Neural crest cell (in vitro differentiated cells): ENCODE measurements around the gene RPL36. TPM values are rescaled to one million over a fixed set of nuclear protein-coding genes. Genes with fewer than 3 reads are reported as not detected.

Experiments
- DNase-seq: peaks from one replicate; pipeline ENCODE4 v3.0.0; 2021; ENCODE audit warnings: low read depth, mixed read lengths, low spot score
- H3K27ac Mint-ChIP-seq: one replicate; pipeline ENCODE4 v1.8.0; 2021; ENCODE audit warnings: mild to moderate bottlenecking, mixed read lengths; ENCODE audit not compliant: unreplicated experiment
- H3K27me3 Mint-ChIP-seq: 2 replicates; pipeline ENCODE4 v1.8.0; 2021; ENCODE audit warnings: low read depth, mild to moderate bottlenecking, mixed read lengths
- H3K36me3 Mint-ChIP-seq: 2 replicates; pipeline ENCODE4 v1.8.0; 2021; ENCODE audit warnings: low read depth, mild to moderate bottlenecking, mixed read lengths
- H3K4me1 Mint-ChIP-seq: 2 replicates; pipeline ENCODE4 v1.8.0; 2021; ENCODE audit warnings: mixed read lengths
- H3K4me3 Mint-ChIP-seq: one replicate; pipeline ENCODE4 v1.8.0; 2021; ENCODE audit warnings: mild to moderate bottlenecking, mixed read lengths
- H3K9me3 Mint-ChIP-seq: 2 replicates; pipeline ENCODE4 v1.8.0; 2021; ENCODE audit warnings: mixed read lengths
- total RNA-seq: library from RNA; stranded (reverse); gene quantifications from 2 replicates; pipeline ENCODE4 v1.2.1, GENCODE V29; 2021
- TF ChIP-seq, protein P1 (sequence below): fragments of 200-600 bp; sonication (generic); conservative IDR thresholded peaks from 2 replicates; pipeline ENCODE4 v1.5.0; 2021; ENCODE audit warnings: antibody characterized with exemption, mild to moderate bottlenecking

Gene RPL36
- total RNA-seq, 1 donor from 2014 or later, result 1,029 TPM

DNA sequence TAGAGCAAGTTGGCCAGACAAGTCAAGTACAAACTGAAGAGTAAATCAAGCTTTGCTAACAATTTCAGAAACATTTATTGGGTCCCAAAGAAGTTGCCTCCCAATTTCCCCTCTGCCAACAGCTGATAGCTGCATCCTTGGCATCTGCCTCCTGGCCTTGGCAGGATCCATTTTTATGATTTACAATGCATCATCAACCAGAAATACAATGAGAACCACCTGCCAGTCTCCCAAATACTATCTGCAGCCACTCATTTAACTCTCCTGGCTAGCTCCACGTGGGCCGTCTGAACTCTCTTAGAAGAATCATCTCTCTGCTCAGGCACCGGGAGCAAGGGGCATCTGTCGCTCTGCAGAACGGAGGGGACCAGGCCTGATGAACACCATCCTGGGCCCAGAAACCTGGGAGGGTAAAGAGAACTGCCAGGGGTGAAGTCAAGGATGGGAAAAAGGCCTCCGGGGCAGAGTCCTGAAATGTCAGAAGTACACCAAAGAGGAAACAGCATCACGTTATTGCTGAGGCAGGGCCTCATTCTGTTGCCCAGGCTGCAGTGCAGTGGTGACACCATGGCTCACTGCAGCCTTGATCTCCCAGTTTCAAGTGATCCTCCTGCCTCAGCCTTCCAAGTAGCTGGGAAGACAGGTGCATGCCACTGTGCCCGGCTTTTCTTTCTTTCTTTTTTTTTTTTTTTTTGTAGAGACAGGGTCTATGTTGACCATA is 27.3 kb downstream of the RPL36 start:
- TF ChIP-seq, protein P1, sequence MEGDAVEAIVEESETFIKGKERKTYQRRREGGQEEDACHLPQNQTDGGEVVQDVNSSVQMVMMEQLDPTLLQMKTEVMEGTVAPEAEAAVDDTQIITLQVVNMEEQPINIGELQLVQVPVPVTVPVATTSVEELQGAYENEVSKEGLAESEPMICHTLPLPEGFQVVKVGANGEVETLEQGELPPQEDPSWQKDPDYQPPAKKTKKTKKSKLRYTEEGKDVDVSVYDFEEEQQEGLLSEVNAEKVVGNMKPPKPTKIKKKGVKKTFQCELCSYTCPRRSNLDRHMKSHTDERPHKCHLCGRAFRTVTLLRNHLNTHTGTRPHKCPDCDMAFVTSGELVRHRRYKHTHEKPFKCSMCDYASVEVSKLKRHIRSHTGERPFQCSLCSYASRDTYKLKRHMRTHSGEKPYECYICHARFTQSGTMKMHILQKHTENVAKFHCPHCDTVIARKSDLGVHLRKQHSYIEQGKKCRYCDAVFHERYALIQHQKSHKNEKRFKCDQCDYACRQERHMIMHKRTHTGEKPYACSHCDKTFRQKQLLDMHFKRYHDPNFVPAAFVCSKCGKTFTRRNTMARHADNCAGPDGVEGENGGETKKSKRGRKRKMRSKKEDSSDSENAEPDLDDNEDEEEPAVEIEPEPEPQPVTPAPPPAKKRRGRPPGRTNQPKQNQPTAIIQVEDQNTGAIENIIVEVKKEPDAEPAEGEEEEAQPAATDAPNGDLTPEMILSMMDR, result no peak
- Mint-ChIP-seq H3K27ac (no peak overlapping the region), H3K4me1 (peaks cover 13% of the 10 kb centered on the region), H3K36me3 (no peaks in the 10 kb centered on the region), H3K9me3 (no peaks in the 10 kb centered on the region), H3K4me3 (peak overlapping the region; percentile 84), H3K27me3 (no peaks in the 10 kb centered on the region)
- DNase-seq, result no peak

DNA sequence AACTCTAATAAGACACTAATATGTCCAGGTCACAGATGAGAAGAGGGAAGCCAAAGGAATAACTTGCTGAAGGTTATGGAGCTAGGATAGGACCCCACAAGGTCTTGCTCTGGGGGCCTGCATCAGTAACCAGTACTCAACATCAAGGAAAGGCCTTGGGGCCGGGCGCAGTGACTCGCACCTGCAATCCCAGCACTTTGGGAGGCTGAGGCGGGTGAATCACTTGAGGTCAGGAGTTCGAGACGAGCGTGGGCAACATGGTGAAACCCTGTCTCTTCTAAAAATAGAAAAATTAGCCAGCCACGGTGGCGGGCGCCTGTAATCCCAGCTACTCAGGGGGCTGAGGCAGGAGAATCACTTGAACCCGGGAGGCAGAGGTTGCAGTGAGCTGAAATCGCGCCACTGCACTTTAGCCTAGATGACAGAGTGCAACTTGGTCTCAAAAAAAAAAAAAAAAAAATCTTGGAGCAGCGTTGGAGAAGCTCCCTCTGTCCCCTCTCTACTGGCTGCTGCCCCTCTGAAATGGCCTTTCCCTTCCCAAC is 28.0 kb downstream of the RPL36 start:
- Mint-ChIP-seq H3K27me3 (no peaks in the 10 kb centered on the region), H3K4me3 (peak overlapping the region; percentile 97), H3K27ac (no peak overlapping the region), H3K36me3 (no peaks in the 10 kb centered on the region), H3K4me1 (peaks cover 13% of the 10 kb centered on the region), H3K9me3 (no peaks in the 10 kb centered on the region)
- no peak for DNase-seq
- TF ChIP-seq, protein P1, result no peak

DNA sequence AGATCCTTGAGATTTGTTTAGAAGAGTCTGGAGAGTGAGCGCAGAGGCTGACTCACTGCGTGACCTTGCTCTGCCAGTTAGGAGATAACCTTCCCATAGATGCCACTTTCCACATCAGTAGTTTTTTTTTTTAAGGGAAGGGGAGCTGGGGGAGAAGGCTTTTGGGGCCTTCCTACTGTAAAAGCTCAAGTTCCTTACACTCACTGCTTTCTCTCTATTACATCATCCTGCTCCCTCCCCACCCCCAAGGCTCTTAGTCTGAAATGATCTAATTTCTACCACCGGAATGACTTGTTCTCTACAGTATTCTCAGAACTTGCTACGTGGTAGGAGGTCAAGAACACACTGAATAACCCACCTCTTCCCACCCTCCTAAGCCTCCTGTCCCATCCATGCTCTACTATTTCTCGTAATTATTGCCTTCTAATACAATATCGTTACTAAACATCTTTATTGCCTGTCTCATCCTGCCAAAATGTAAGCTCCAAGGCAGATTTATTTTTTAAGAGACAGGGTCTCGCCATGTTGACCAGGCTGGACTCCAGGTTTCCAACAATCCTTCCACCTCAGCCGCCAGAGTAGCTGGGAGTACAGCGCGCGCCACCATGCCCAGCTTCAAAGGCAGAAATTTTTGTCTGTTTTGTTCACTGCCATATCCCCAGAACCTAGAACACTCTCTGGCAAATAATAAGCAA is 28.6 kb downstream of the RPL36 start:
- TF ChIP-seq, protein P1, result no peak
- H3K27ac Mint-ChIP-seq, result peak overlapping the region; percentile 90
- no peaks in the 10 kb centered on the region for H3K9me3 Mint-ChIP-seq
- no peaks in the 10 kb centered on the region for H3K36me3 Mint-ChIP-seq
- peaks cover 13% of the 10 kb centered on the region for H3K4me1 Mint-ChIP-seq
- no peaks in the 10 kb centered on the region for H3K27me3 Mint-ChIP-seq
- H3K4me3 Mint-ChIP-seq, result peak overlapping the region; percentile 97
- DNase-seq, result no peak

DNA sequence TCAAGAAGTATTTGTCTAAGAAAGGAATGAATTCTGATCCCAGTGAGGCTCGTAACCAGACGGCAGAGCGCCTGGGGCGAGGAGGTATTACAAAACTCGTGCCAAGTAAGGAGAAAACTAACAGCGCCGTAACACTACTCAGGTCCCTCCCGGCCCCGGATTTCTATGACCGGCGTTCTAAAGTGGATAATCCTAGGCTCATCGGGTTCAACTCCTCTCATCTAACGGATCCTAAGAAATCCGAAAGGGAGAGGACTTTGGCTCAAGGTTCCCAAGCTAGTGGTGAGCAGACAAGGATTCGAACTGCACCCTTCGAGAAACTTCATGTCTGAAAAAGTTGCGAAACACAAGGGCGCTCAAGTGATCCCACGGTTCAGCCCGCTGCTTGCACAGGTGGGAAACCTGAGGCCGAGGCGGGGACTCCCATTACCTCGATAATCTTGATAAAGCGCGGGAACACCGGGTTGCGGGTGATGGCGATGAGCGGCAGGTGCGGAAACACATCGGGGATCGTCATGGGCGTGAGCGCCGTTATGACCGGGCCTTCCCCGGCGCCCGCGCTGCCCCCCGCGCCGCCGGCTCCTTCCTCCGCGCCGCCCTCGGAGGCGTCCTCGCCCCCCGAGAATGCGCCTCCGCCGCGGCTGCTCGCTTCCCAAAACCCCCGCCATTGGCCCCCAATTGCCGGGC is 29.3 kb downstream of the RPL36 start:
- no peak for DNase-seq
- Mint-ChIP-seq H3K36me3 (no peaks in the 10 kb centered on the region), H3K4me3 (peak overlapping the region; percentile 98), H3K27ac (peak overlapping the region; percentile 90), H3K4me1 (peaks cover 13% of the 10 kb centered on the region), H3K9me3 (no peaks in the 10 kb centered on the region), H3K27me3 (no peaks in the 10 kb centered on the region)
- TF ChIP-seq, protein P1, result no peak

DNA sequence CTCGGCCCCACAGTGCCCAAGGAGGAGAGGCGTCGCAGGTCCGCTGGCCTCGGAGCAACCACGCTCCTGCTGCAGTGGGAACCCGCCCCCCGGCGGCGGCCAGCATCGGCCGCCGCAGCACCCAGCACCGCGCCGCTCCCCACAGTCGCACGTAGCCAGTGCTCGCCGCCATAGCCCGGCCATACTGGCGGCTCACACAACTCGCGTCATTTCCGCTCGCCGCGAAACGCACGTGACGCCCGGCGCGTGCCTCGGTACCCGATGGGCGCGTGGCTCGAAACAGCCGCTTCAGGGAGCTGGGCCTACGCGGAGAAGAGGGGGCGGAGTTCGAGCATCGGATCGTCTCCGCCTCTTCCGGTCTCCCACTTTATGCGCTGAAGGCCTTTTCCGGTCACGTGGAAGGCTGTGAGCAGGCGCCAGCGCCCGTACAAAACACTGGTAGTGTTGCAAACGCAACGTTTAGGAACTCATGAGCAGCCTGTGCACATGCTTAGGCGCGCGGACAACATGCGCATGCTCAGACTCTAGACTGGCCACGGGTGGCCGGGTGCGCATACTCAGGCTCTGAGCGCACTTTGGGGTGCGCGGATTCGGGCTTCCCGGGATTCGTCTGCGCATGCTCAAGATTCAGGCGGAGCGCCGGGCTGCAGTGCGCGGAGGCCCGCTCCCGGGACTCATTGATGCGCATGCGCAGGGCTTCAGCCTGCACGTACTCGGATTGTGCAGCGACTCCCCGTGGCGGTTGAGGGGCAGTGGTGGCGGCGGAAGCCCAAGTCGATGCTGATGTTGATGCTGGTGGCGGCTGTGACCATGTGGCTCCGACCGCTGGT is 30.1 kb downstream of the RPL36 start, which contains the start of the genes CATSPERD and LONP1:
TSS of gene CATSPERD (plus strand) at position 677 of the 830 bp plus-strand sequence. CDS start at position 778, 101 bp downstream.
TSS of gene LONP1 (minus strand) at position 186 of the 830 bp plus-strand sequence. CDS start at position 172, 14 bp downstream.
- TF ChIP-seq, protein P1, result peak; percentile 84
- peaks cover 4% of the 10 kb centered on the region for H3K27me3 Mint-ChIP-seq
- H3K4me1 Mint-ChIP-seq, result peaks cover 13% of the 10 kb centered on the region
- H3K27ac Mint-ChIP-seq, result peak within 1 kb of the TSS; percentile 94
- peak within 1 kb of the TSS; percentile 98 for H3K4me3 Mint-ChIP-seq
- H3K9me3 Mint-ChIP-seq, result no peaks in the 10 kb centered on the region
- no peaks in the 10 kb centered on the region for H3K36me3 Mint-ChIP-seq
- peak; percentile 99 for DNase-seq
